Measurements from ENCODE around the gene ATP6V1B1.

GRCh38 chr2:70981866-70982810 is 46.4 kb downstream of the ATP6V1B1 start:
- no peak for TF ChIP-seq EP300 (IDR thresholded peaks at IDR 0.05)
- TF ChIP-seq, protein P1, sequence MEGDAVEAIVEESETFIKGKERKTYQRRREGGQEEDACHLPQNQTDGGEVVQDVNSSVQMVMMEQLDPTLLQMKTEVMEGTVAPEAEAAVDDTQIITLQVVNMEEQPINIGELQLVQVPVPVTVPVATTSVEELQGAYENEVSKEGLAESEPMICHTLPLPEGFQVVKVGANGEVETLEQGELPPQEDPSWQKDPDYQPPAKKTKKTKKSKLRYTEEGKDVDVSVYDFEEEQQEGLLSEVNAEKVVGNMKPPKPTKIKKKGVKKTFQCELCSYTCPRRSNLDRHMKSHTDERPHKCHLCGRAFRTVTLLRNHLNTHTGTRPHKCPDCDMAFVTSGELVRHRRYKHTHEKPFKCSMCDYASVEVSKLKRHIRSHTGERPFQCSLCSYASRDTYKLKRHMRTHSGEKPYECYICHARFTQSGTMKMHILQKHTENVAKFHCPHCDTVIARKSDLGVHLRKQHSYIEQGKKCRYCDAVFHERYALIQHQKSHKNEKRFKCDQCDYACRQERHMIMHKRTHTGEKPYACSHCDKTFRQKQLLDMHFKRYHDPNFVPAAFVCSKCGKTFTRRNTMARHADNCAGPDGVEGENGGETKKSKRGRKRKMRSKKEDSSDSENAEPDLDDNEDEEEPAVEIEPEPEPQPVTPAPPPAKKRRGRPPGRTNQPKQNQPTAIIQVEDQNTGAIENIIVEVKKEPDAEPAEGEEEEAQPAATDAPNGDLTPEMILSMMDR (IDR thresholded peaks at IDR 0.05), result no peak

Data from suprapubic skin (tissue), 3 donors.